Neural progenitor cell (in vitro differentiated cells): ENCODE data around the gene REG4. TPM values are rescaled to one million over a fixed set of nuclear protein-coding genes. Genes with fewer than 3 reads are reported as not detected.
A peak's percentile ranks its signal among the peaks of the same experiment; 100 is the strongest.

Experiments
- DNase-seq: peaks from one replicate; pipeline ENCODE4 v3.0.0-alpha.2; 2016; ENCODE audit warnings: low spot score
- H2AFZ ChIP-seq: fragments of 200-600 bp; sonication (generic); replicated peaks from 2 replicates; pipeline ENCODE4 v1.6.1; 2016; ENCODE audit warnings: antibody characterized with exemption
- H3F3A ChIP-seq: fragments of 200-600 bp; sonication (generic); 2 replicates; pipeline ENCODE4 v1.6.1; 2016; ENCODE audit warnings: antibody characterized with exemption, low read depth
- H3K27ac ChIP-seq: fragments of 200-600 bp; sonication (generic); 2 replicates; pipeline ENCODE4 v1.5.1; 2016; ENCODE audit warnings: mild to moderate bottlenecking
- H3K27me3 ChIP-seq: fragments of 200-600 bp; sonication (generic); 2 replicates; pipeline ENCODE4 v1.6.1; 2016; ENCODE audit warnings: mild to moderate bottlenecking, moderate library complexity
- H3K36me3 ChIP-seq: fragments of 200-600 bp; sonication (generic); 2 replicates; pipeline ENCODE4 v1.5.1; 2016
- H3K4me1 ChIP-seq: fragments of 200-600 bp; sonication (generic); 2 replicates; pipeline ENCODE4 v1.6.1; 2016; ENCODE audit warnings: mixed run types
- H3K4me2 ChIP-seq: fragments of 200-600 bp; sonication (generic); 2 replicates; pipeline ENCODE4 v1.6.1; 2016
- H3K4me3 ChIP-seq: fragments of 200-600 bp; sonication (generic); 2 replicates; pipeline ENCODE4 v1.5.1; 2016
- H3K79me2 ChIP-seq: fragments of 200-600 bp; sonication (generic); 2 replicates; pipeline ENCODE4 v1.6.1; 2016; ENCODE audit warnings: low read depth
- H3K9ac ChIP-seq: fragments of 200-600 bp; sonication (generic); 2 replicates; pipeline ENCODE4 v1.6.1; 2016
- H3K9me3 ChIP-seq: fragments of 200-600 bp; sonication (generic); 2 replicates; pipeline ENCODE4 v1.5.1; 2016; ENCODE audit warnings: low read depth
- H4K20me1 ChIP-seq: fragments of 200-600 bp; sonication (generic); 2 replicates; pipeline ENCODE4 v1.6.1; 2016; ENCODE audit warnings: low read depth
- H3K27ac Mint-ChIP-seq: 3 replicates; pipeline ENCODE4 v1.8.0; 2021; ENCODE audit warnings: mixed read lengths
- H3K27me3 Mint-ChIP-seq: 2 replicates; pipeline ENCODE4 v1.8.0; 2022; ENCODE audit warnings: low read depth, mild to moderate bottlenecking, inconsistent platforms, moderate library complexity, mixed read lengths; ENCODE audit not compliant: insufficient read depth
- H3K36me3 Mint-ChIP-seq: 3 replicates; pipeline ENCODE4 v1.8.0; 2021; ENCODE audit warnings: mixed read lengths
- H3K4me1 Mint-ChIP-seq: 3 replicates; pipeline ENCODE4 v1.8.0; 2021; ENCODE audit warnings: mixed read lengths
- H3K4me3 Mint-ChIP-seq: 3 replicates; pipeline ENCODE4 v1.8.0; 2021; ENCODE audit warnings: mild to moderate bottlenecking, moderate library complexity, mixed read lengths
- H3K9me3 Mint-ChIP-seq: 3 replicates; pipeline ENCODE4 v1.8.0; 2020; ENCODE audit warnings: mixed read lengths
- CTCF ChIP-seq: fragments of 200-600 bp; sonication (generic); IDR thresholded peaks from 2 replicates; pipeline ENCODE4 v1.5.1; 2017; ENCODE audit warnings: antibody characterized with exemption, mild to moderate bottlenecking
- EZH2 ChIP-seq: fragments of 200-600 bp; sonication (generic); IDR thresholded peaks from 2 replicates; pipeline ENCODE4 v1.6.1; 2017; ENCODE audit warnings: antibody characterized with exemption, mild to moderate bottlenecking, moderate library complexity
- EZH2phosphoT487 ChIP-seq: fragments of 200-600 bp; sonication (generic); IDR thresholded peaks from 2 replicates; pipeline ENCODE4 v1.6.1; 2017; ENCODE audit warnings: antibody characterized with exemption
- total RNA-seq: library from RNA; depleted of rRNA; stranded (reverse); fragments of >200 nt; gene quantifications from 2 replicates; pipeline ENCODE4 v1.2.3, GENCODE V29; 2015; ENCODE audit warnings: low replicate concordance

The REG4 gene
- total RNA-seq, 1 donor from 2014 or later: not detected

GRCh38 chr1:119797162-119797561 lies 14.1 kb downstream of the REG4 start:
- peaks cover 10% of the 10 kb centered on the region for H3K27me3 Mint-ChIP-seq
- Histone ChIP-seq H3K4me2 (no peak overlapping the region), H4K20me1 (no peaks in the 10 kb centered on the region), H3F3A (no peaks in the 10 kb centered on the region), H3K4me3 (no peak overlapping the region), H3K9ac (no peak overlapping the region), H3K9me3 (no peaks in the 10 kb centered on the region), H2AFZ (peak overlapping the region; percentile 40), H3K79me2 (no peaks in the 10 kb centered on the region), H3K36me3 (no peaks in the 10 kb centered on the region), H3K27me3 (no peaks in the 10 kb centered on the region), H3K4me1 (no peaks in the 10 kb centered on the region), H3K27ac (no peak overlapping the region)
- no peak overlapping the region for H3K27ac Mint-ChIP-seq
- H3K4me3 Mint-ChIP-seq: no peak overlapping the region
- peaks cover 19% of the 10 kb centered on the region for H3K4me1 Mint-ChIP-seq
- no peaks in the 10 kb centered on the region for H3K9me3 Mint-ChIP-seq
- TF ChIP-seq CTCF: no peak
- TF ChIP-seq EZH2: no peak
- no peak for TF ChIP-seq EZH2phosphoT487
- no peaks in the 10 kb centered on the region for H3K36me3 Mint-ChIP-seq
- DNase-seq: no peak

GRCh38 chr1:119795261-119796200 lies 15.7 kb downstream of the REG4 start:
- Histone ChIP-seq H3K4me3 (no peak overlapping the region), H3K27me3 (no peaks in the 10 kb centered on the region), H3K27ac (no peak overlapping the region), H3K36me3 (no peaks in the 10 kb centered on the region), H2AFZ (no peak overlapping the region), H3K4me1 (peaks cover 2% of the 10 kb centered on the region), H3F3A (no peaks in the 10 kb centered on the region), H3K9ac (no peak overlapping the region), H3K79me2 (no peaks in the 10 kb centered on the region), H3K4me2 (no peak overlapping the region), H3K9me3 (no peaks in the 10 kb centered on the region), H4K20me1 (no peaks in the 10 kb centered on the region)
- DNase-seq: no peak
- H3K36me3 Mint-ChIP-seq: no peaks in the 10 kb centered on the region
- no peaks in the 10 kb centered on the region for H3K9me3 Mint-ChIP-seq
- TF ChIP-seq EZH2 (no peak), EZH2phosphoT487 (no peak), CTCF (no peak)
- peaks cover 26% of the 10 kb centered on the region for H3K4me1 Mint-ChIP-seq
- H3K27me3 Mint-ChIP-seq: peaks cover 10% of the 10 kb centered on the region
- peak overlapping the region; percentile 77 for H3K27ac Mint-ChIP-seq
- H3K4me3 Mint-ChIP-seq: no peak overlapping the region

- Mint-ChIP-seq H3K9me3 (no peaks in the 10 kb centered on the region), H3K4me1 (peaks cover 30% of the 10 kb centered on the region), H3K27me3 (peaks cover 10% of the 10 kb centered on the region), H3K36me3 (no peaks in the 10 kb centered on the region), H3K4me3 (no peak overlapping the region), H3K27ac (no peak overlapping the region)
- H3K79me2 ChIP-seq: no peaks in the 10 kb centered on the region
- H3K4me2 ChIP-seq: no peak overlapping the region
- H3K27me3 ChIP-seq: no peaks in the 10 kb centered on the region
- H3K4me1 ChIP-seq: peaks cover 2% of the 10 kb centered on the region
- no peaks in the 10 kb centered on the region for H3F3A ChIP-seq
- H4K20me1 ChIP-seq: no peaks in the 10 kb centered on the region
- H3K36me3 ChIP-seq: no peaks in the 10 kb centered on the region
- H3K9me3 ChIP-seq: no peaks in the 10 kb centered on the region
- H3K4me3 ChIP-seq: no peak overlapping the region
- no peak for TF ChIP-seq CTCF
- no peak for TF ChIP-seq EZH2
- TF ChIP-seq EZH2phosphoT487: no peak
- H2AFZ ChIP-seq: no peak overlapping the region
- H3K9ac ChIP-seq: no peak overlapping the region
- DNase-seq: no peak
- H3K27ac ChIP-seq: no peak overlapping the region
Observed at GRCh38 chr1:119794876-119795240, 16.4 kb downstream of the REG4 start.
